Measurements from ENCODE around the gene CBFA2T2. TPM values are rescaled to one million over a fixed set of nuclear protein-coding genes. Genes with fewer than 3 reads are reported as not detected.

Gene CBFA2T2
- polyA plus RNA-seq, 3 donors, result 1.7 to 9.7 (median 4.9) TPM

DNA sequence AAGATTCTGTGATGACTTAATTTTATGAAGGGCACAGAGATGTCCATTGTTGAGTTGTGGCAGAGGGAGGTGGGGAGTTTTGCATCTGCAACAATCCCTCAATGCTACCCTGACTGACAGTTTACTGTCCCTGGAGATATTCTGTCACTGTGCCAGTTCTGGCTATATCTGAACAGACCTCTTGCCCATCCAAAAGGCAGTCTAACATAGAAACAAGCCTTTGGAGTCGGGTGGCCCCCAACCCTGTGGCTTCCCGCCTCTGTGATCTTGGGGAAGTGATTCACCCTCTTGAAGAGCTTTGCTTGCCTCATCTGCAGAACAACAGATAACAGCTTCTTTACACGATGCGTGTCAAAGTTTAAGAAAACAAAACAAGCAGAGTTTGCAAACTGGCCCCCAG lies 200.1 kb downstream of the CBFA2T2 start:
- H4K20me1 ChIP-seq (ENCODE audit: insufficient read depth, low read length), result no peaks in the 10 kb centered on the region
- peaks cover 8% of the 10 kb centered on the region for H3K79me2 ChIP-seq (ENCODE audit: insufficient read depth, low read length)
- H3K27me3 ChIP-seq (ENCODE audit: control insufficient read depth in 2 of 2, insufficient read depth in 2 of 2, low read length in 2 of 2), result no peaks in the 10 kb centered on the region
- intact Hi-C loops (cut with micrococcal nuclease), result loop anchor here (5.0 to 10.0 kb wide), 2 partner anchors 32 to 45 kb away; partner anchors contain the start of genes PXMP4 (in 1 of the 2) and ZNF341 (in 1 of the 2)
- no peaks in the 10 kb centered on the region for H3K36me3 Mint-ChIP-seq
- H3K9me3 ChIP-seq (replicated peaks in 1 of 2; ENCODE audit: control insufficient read depth in 1 of 2, insufficient read depth in 1 of 2, low read length in 2 of 2), result no peaks in the 10 kb centered on the region
- peak overlapping the region in 4 of 7 donors; percentile 21 to 68 (median 37) for H3K27ac Mint-ChIP-seq
- H3K27me3 Mint-ChIP-seq (ENCODE audit: low read depth in 3 of 3), result no peaks in the 10 kb centered on the region
- peak overlapping the region; percentile 47 to 76 for H3K4me3 Mint-ChIP-seq
- H3K4me3 ChIP-seq (replicated peaks in 1 of 3; ENCODE audit: low read depth in 2 of 3, low read length in 3 of 3), result peak overlapping the region in 1 of 3 experiments; percentile 38
- TF ChIP-seq, protein P1, sequence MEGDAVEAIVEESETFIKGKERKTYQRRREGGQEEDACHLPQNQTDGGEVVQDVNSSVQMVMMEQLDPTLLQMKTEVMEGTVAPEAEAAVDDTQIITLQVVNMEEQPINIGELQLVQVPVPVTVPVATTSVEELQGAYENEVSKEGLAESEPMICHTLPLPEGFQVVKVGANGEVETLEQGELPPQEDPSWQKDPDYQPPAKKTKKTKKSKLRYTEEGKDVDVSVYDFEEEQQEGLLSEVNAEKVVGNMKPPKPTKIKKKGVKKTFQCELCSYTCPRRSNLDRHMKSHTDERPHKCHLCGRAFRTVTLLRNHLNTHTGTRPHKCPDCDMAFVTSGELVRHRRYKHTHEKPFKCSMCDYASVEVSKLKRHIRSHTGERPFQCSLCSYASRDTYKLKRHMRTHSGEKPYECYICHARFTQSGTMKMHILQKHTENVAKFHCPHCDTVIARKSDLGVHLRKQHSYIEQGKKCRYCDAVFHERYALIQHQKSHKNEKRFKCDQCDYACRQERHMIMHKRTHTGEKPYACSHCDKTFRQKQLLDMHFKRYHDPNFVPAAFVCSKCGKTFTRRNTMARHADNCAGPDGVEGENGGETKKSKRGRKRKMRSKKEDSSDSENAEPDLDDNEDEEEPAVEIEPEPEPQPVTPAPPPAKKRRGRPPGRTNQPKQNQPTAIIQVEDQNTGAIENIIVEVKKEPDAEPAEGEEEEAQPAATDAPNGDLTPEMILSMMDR (IDR thresholded peaks at IDR 0.05), result no peak
- no peaks in the 10 kb centered on the region for H3K9me3 Mint-ChIP-seq
- peak overlapping the region; percentile 48 for H2AFZ ChIP-seq (ENCODE audit: insufficient read depth, low read depth, low read length, poor library complexity, severe bottlenecking)
- H3K9ac ChIP-seq (ENCODE audit: insufficient read depth, low read length, poor library complexity, severe bottlenecking), result no peak overlapping the region
- H3K4me2 ChIP-seq (replicated peaks; ENCODE audit: extremely low read depth, low read length, poor library complexity, severe bottlenecking), result peak overlapping the region; percentile 48
- DNase-seq, result peak in 2 of 3 donors; percentile 16 to 27
- H3K4me1 ChIP-seq (ENCODE audit: control insufficient read depth in 1 of 2, insufficient read depth in 2 of 2, low read length in 2 of 2), result peaks cover 25 to 40% of the 10 kb centered on the region in 2 donors
- no peaks in the 10 kb centered on the region for H3K36me3 ChIP-seq (replicated peaks in 1 of 2; ENCODE audit: control insufficient read depth in 1 of 2, insufficient read depth in 2 of 2, low read length in 2 of 2)
- WGBS (ENCODE audit: insufficient coverage), result 0% methylated on average over 1 of the region's 4 CpGs
- H3K27ac ChIP-seq (ENCODE audit: low read depth in 1 of 2, low read length in 2 of 2), result no peak overlapping the region
- H3K4me1 Mint-ChIP-seq, result peaks cover 42% of the 10 kb centered on the region

DNA sequence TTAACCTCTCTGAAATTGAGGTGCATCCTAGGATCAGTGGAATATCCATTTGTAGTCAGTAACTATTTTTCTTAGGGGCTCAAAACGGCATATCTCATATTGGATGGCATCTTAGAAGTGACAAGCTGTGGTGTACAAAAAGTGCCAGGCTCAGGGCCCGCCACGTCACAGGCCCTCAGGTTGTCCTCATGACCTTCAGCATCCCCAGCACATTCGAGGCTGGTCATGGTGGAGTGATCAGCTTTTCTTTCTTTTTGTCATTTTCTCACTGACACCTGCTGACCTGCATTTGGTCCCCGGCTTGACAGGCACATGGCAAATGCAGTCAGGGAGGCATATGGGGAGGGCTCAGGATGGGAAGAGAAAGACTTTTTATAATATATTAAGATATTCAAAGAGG lies 203.4 kb downstream of the CBFA2T2 start:
- Histone ChIP-seq H3K4me1 (ENCODE audit: control insufficient read depth in 1 of 2, insufficient read depth in 2 of 2, low read length in 2 of 2) (peaks cover 5 to 13% of the 10 kb centered on the region in 2 donors), H3K4me2 (replicated peaks; ENCODE audit: extremely low read depth, low read length, poor library complexity, severe bottlenecking) (no peak overlapping the region), H3K9me3 (replicated peaks in 1 of 2; ENCODE audit: control insufficient read depth in 1 of 2, insufficient read depth in 1 of 2, low read length in 2 of 2) (no peaks in the 10 kb centered on the region), H3K27me3 (ENCODE audit: control insufficient read depth in 2 of 2, insufficient read depth in 2 of 2, low read length in 2 of 2) (no peaks in the 10 kb centered on the region), H4K20me1 (ENCODE audit: insufficient read depth, low read length) (no peaks in the 10 kb centered on the region), H3K4me3 (replicated peaks in 1 of 3; ENCODE audit: low read depth in 2 of 3, low read length in 3 of 3) (no peak overlapping the region), H3K27ac (ENCODE audit: low read depth in 1 of 2, low read length in 2 of 2) (no peak overlapping the region), H3K9ac (ENCODE audit: insufficient read depth, low read length, poor library complexity, severe bottlenecking) (no peak overlapping the region), H3K79me2 (ENCODE audit: insufficient read depth, low read length) (no peaks in the 10 kb centered on the region), H2AFZ (ENCODE audit: insufficient read depth, low read depth, low read length, poor library complexity, severe bottlenecking) (no peak overlapping the region), H3K36me3 (replicated peaks in 1 of 2; ENCODE audit: control insufficient read depth in 1 of 2, insufficient read depth in 2 of 2, low read length in 2 of 2) (no peaks in the 10 kb centered on the region)
- no peak for DNase-seq
- H3K27me3 Mint-ChIP-seq (ENCODE audit: low read depth in 3 of 3), result no peaks in the 10 kb centered on the region
- TF ChIP-seq, protein P1 (IDR thresholded peaks at IDR 0.05), result no peak
- peaks cover 0 to 3% (median under 1%) of the 10 kb centered on the region in 7 donors for H3K9me3 Mint-ChIP-seq
- 70% methylated on average over 2 of the region's 5 CpGs for WGBS (ENCODE audit: insufficient coverage)
- no peak overlapping the region for H3K27ac Mint-ChIP-seq
- intact Hi-C loops (cut with micrococcal nuclease), result no loop called here
- H3K4me1 Mint-ChIP-seq, result peaks cover 22% of the 10 kb centered on the region
- no peaks in the 10 kb centered on the region for H3K36me3 Mint-ChIP-seq
- no peak overlapping the region for H3K4me3 Mint-ChIP-seq

Data from CD14-positive monocyte (primary cell).